ENCODE data around the gene CRAT.
"Not testable (repeated sequence)": the region's sequence is repeated elsewhere in the genome, so short reads cannot be mapped to it uniquely, and the experiment has no call there.

The CRAT gene

DNA sequence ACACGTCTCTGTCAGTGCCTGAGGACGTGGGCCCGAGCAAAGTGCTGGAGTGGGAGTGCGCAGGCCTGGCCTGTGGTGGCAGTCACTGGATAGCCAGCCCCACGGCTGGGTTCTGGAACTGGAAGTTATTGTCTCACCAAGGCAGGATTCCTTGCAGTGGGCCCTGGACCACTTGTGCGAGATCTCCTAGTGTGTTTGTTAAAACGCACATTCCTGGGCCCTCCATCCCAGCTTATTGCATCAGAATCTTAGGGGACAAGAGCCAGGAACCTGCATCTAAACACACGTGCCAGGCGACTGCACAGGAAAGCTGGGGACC, 27.5 kb upstream of the CRAT start:
- DNase-seq, result no peak

DNA sequence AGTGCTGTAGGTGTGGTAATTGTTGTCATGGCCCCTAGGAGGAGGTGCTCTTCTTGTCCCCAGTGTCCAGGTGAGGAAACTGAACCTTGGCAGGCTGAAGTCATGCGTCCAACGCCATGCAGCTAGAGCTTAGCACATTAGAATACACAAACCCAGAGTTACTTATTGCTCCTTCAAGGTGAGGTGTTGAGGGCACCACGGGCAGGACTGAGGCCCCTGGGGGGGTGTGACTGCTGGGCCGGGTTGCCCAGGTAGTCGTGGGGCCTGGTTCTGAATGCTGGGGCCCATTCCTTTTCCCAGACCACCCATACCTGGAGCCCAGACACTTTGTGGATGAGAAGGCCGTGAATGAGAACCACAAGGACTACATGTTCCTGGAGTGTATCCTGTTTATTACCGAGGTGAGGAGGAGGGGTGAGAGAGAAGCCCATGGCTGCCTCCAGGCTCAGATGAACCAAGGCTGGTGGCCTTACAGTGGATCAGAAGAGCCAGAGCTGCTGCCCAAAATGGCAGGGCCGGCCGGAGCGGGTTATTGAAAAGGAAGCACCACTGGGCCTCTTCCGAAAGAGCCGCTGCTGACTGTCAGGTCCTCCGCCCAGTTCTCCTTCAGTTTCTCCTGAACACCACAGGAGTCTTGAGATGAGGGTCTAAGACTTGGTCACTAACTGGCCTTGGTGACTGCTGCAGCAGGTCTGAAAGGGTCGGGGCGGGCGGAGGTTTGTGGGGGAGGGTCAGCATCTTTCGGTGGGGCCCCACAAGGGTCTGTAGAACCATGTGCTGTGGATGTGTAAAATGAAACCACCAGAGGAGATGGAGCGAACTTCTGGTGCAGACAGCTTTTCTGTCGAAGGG, 26.9 kb upstream of the CRAT start:
- DNase-seq, result no peak

DNA sequence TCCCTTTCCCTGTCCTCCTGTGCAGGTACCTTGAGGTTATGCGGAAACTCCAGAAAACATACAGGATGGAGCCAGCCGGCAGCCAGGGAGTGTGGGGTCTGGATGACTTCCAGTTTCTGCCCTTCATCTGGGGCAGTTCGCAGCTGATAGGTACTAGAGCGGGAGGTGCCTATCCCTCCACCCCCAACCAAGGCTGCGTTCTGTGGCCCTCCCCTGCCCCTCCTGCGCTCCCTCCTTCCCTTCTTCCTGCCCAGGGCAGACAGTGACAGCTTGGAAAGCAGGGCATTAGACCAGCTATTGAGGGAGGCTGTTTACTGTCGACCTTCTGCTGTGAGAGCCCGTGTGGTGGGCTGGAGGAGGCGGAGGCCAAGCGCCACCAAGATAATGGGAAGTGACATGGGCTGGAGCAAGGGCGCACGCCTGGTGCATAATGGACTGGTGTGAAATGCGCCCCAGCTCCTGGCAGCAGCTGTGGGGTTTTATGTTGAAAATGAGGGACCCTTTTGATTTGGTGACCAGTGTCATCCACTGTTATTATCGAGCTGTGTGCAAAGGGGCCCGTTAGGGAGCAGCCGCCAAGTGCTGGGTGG, 25.9 kb upstream of the CRAT start:
- no peak for DNase-seq

DNA sequence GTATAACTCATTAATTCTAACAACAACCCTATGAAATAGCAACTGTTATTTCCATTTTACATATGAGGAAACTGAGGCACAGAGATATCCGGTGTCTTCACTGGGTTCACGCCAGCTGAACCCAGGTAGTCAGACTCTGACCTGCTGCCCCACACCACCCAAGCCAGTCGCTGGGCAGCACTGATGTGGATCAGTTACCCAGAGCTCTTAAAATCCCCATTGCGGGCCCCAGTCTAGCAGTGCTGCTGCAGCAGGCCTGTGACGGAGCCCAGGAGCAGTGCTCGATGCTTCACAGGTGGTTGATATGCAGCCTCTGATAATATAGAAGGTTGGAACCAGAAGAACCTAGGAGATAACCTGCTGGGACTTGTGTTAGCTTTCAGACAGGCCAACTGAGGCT, 24.9 kb upstream of the CRAT start:
- no peak for DNase-seq

DNA sequence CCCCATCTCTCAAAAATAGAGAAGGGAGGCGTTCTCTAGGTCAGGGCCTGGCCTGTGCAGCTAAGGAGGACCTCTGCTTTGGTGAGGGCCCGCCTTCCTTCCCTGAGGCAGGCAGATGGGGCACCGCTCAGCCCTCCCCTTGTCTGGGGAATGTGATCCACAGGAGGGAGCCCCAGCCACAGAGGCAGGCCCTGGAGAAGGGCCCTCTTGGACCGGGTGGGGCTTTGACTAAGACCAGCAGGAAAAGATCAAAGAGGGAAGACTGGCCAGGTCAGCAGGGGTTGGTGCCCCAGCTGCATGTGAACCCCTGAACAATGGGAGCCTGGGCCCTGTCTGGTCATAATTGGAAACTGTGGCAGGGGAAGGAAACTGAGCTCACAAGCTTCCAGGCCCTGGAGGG, 22.5 kb upstream of the CRAT start:
- DNase-seq, result no peak

DNA sequence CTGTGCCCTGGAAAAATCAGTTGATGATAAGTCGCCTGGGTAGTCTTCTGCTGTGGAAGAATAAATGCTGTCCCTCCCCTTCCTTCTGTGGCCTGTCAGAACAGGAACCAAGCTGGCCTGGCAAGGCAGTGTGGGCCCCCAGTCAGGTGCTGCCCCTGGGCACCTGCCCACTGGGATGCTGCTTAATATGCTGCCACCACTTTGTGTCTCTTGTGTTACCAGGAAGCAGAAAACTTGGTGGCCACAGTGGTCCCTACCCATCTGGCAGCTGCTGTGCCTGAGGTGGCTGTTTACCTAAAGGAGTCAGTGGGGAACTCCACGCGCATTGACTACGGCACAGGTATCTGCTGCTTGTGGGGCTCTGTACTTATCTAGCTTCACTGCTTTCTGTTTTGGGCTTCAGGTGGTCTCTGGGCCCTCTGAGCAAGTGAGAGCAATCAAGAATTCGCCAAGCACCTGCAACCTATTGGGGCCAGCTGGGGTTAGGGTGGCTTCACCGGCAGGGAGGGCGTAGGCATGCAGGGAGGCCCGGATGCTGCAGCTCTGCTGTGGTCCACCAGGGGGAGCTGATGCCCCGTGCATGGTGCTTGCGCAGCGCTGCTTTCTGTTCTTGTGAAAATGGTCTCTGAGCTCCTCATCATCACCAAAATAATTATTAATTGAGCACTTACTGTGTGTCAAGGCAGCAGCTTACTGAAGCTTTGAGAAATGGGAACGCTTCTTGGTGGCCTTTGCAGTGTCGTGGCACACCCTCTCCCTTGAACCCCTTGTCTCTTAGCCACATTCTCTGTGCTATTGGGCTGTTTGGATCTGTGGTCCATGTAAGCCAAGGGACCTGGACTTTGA, 20.9 kb upstream of the CRAT start:
- peak; percentile 86 for DNase-seq

DNA sequence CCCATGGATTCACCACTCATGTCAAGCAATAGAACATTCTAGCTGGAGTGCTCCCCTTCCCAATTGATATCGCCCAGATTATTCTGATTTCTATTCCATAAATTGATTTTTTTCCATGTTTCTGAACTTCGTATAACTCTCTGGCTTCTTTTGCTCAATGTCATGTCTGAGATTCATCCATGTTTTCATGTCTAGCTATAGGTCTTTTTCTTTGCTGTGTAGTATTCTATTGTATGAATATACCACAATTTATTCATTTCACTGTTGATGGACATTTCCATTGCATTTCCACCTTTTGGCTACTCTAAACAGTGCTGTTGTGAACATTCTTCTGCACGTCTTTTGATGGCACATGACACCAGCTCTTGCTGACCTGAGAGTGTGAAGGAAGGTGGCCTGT, 20.2 kb upstream of the CRAT start:
- no peak for DNase-seq

DNA sequence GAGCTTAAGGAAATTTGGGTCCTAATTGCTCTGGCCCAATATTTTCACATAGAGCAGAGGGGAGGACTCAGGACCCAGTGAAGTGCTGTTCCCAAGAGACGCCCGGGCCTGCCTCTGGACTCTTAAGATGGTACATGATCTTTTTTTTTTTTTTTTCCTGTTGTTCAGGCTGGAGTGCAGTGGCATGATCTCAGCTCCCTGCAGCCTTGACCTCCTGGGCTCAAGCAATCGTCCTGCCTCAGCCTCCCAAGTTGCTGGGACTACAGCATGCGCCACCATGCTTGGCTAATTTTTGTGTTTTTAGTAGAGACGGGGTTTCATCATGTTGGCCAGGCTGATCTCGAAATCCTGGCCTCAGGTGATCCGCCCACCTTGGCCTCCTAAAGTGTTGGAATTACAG, 19.7 kb upstream of the CRAT start:
- not testable (repeated sequence) for DNase-seq

DNA sequence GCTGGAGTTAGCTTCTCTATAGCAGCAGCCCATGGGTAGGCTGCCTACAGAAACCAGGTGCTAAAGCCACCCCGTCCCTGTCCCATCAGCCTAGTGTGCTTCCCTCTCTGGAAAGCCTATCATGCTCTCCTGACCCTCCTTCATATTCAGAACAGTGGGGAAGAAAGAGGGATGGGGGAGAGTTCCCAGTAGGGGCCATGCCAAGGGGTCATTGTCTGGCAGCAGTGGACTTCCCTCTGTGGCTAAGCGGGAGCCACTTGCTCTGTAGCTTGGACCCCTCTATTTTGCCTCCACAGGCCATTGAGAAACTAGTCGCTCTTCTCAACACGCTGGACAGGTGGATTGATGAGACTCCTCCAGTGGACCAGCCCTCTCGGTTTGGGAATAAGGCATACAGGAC, 18.1 kb upstream of the CRAT start:
- DNase-seq, result no peak

DNA sequence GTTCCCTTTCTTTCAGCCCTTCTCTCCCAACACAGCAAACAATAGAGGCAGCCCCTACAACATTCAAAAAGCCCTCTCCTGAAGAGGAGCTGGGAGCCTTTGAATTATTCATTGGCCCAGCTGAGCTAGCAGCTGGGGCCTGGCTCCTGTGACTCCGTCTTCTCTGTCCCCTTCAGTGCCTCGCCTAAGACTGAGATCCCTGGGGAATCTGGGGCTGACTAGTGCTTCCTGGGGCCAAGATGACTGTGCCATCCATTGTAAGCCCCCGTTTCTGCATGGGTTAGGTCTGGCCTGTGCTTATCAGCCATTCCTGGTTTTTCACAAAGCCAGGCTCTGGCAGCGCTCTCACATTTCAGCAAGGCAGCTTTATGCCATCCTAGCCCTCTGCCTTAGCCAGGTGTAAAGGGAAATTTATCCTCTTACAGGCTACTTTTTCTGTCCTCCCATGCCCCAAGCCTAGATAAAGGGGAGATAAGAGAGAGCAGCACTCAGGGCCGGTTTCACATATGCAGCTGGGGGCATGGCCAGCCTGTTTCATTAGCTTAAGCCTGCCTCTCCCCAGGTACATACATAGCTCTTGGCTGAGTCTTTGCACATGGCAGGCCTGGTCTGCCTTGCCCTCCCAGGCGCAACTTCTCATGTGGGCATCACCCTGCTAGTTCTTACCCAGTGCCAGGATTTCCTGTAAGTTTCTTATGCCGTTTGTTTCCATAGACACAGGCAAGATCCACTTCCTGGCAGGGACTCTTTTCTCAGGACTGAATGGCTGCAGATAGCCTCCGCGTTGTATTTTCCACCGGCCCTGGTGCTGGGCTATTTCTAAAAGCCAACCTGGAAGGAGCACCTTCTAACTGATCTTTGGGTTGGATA, 16.4 kb upstream of the CRAT start:
- no peak for DNase-seq

DNA sequence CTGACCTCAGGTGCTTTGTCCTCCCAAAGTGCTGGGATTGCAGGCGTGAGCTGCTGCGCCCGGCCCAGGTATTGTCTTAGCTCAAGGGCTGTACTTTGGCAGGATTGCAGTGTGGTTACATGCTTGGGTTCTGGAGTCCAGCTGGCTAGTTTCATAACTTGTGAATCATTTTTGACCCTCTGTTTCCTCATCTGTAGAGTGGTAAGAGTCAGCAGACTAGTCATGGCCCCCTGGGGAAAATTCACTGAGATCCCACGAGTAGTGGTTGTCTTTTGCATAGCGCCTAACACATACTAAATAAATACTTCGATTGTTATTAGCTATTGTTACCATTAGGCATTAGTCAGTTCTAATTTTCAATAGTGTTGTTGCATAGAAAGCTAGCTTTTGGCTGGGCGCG, 14.9 kb upstream of the CRAT start:
- no peak for DNase-seq

DNA sequence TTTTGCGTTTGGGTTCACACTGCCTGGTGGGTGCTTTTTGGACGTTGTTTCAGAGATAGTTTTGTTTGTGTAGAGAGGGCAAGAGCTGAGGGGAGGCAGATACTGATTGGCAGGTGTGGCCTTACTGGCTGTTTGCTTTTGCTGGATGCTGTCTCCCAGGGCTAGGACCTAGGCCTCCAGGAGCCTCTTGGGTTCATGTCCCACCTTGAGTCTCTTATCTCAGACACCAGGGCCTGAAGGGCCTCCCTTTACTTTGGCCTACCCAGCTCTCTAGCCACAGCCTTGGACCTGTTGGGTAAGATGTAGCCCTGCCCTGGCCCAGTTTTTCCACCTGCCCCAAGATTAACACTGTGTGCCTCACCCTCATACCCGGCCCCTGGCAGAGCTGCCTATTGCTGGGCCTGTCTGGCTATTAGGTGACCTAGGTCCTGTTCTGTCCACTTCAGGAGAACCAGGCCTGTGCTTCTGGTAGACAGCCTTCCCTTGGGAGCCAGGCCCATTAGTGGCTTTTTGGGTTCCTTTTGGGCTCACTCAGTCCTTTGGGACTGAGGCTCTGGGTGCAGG, 14.0 kb upstream of the CRAT start:
- DNase-seq, result no peak

DNA sequence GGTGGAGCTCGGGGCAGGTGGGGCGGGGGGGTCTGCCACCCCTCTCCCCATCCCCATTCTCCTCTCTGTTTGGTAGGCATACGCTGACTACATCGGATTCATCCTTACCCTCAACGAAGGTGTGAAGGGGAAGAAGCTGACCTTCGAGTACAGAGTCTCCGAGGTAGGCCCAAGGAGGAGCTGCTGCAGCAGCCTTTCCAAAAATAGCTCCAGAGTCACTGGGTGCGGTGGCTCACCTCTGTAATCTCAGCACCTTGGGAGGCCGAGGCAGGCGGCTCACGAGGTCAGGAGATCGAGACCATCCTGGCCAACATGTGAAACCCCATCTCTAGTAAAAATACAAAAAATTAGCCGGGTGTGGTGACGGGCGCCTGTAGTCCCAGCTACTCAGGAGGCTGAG, 12.4 kb upstream of the CRAT start:
- not testable (repeated sequence) for DNase-seq

DNA sequence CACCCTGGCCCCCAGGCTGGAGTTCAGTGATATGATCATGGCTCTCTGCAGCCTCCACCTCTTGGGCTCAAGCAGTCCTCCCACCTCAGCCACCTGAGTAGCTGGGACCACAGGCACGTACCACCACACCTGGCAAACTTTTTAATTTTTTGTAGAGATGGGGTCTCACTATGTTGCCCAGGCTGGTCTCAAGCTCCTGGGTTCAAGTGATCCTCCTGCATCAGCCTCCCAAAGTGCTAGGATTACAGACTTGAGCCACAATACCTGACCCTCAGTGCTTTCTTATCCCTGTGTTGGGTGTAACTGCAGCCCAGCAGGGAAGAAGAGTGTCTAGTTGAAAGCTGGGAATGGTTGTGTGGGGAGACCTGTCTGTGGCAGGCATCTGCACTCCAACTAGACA, 11.5 kb upstream of the CRAT start:
- no peak for DNase-seq

DNA sequence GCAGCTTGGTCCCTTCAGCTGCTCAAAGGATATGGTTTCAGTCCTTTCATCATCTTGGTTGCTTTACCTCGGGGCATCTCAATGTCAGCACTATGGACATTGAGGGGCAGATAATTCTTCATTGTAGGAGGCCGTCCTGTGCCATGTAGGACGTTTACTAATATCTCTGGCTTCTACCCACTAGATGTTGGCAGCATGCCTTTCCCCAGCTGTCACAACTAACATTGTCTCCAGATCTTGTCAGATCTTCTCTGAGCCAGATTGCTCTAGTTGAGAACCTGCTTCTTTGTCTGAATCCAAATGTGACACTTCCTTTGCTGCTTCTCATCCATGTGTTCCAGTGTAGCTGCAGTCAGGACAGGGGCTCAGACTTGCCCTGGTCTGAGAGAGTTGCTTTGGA, 10.9 kb upstream of the CRAT start:
- no peak for DNase-seq

DNA sequence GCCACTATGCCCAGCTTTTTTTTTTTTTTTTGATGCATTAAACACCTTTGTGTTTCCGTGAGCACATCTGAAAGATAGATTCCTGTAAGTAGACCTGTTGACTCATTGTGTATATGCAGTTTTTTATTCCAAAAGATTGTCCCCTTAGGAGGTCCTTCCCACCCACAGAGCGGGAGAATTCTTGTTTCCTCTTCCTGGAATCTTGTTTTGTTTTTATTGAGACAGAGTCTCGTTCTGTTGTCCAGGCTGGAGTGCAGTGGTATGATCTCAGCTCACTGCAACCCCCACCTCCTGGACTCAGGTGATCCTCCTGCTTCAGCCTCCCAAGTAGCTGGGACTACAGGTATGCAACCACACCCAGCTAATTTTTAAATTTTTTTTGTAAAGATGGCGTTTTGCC, 8.2 kb upstream of the CRAT start:
- no peak for DNase-seq

DNA sequence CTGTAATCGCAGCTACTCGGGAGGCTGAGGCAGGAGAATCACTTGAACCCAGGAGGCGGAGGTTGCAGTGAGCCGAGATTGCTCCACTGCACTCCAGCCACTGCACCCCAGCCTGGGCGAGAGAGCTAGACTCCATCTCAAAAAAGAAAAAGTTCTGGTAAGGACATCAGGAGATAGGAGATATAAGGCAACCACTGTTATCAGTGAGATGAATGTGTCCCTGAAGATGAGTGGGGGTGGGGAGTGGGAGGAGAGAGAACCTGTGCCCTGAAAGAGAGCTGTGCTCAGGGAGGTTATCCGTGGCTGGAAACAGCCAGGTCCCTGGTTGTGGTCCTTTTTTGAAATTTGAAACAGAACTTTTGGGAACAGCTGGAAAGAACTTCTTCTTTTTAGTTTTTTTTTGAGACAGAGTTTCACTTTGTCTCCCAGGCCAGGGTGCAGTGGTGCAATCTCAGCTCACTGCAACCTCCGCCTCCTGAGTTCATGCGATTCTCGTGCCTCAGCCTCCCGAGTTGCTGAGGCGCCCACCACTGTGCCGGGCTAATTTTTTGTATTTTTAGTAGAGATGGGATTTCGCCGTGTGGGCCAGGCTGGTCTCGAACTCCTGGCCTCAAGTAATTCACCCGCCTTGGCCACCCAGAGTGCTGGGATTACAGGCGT, 3.2 kb upstream of the CRAT start:
- no peak for DNase-seq

DNA sequence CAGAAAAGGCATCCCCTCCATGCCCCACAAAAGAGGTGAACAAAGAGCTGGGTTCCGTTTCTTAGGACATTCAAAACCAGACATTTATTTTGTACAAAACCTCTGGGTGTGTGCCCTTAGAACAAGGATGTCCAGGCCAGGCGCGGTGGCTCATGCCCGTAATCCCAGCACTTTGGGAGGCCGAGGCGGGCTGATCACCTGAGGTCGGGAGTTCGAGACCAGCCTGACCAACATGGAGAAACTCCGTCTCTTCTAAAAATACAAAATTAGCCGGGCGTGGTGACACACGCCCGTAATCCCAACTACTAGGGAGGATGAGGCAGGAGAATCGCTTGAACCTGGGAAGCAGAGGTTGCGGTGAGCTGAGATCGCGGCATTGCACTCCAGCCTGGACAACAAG, 1.9 kb upstream of the CRAT start:
- DNase-seq, result not testable (repeated sequence)

DNA sequence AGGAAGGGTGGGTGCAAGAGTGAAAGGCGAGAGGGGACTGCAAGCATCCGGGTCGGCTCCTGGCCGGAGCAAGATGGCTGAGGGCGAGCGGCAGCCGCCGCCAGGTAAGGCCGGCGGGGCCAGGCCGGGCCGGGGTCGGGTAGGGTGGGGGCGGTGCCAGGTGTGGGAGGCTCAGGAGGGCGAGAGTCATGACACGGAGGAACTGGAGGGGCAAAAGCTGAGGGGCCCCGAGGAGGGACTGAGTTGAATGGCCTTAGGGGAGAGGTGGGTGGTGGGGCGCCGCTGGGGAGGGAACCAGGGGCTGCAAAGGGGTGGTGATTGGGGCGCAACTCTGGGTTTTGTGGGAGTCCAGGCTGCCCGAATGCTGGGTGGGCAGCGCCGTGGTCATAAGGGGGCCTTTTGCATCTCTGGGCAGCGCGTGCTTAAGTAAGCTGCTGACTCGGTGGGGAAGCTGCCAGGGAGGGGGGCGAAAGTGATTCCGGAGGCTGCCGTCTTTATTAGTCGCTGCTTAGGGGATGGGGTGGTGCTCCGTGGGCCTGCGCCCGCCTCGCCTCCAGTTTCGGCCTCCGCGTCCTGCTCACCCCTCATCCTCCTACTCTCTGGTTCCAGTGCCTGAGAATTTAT, 1.0 kb upstream of the CRAT start:
- DNase-seq, result peak; percentile 33

DNA sequence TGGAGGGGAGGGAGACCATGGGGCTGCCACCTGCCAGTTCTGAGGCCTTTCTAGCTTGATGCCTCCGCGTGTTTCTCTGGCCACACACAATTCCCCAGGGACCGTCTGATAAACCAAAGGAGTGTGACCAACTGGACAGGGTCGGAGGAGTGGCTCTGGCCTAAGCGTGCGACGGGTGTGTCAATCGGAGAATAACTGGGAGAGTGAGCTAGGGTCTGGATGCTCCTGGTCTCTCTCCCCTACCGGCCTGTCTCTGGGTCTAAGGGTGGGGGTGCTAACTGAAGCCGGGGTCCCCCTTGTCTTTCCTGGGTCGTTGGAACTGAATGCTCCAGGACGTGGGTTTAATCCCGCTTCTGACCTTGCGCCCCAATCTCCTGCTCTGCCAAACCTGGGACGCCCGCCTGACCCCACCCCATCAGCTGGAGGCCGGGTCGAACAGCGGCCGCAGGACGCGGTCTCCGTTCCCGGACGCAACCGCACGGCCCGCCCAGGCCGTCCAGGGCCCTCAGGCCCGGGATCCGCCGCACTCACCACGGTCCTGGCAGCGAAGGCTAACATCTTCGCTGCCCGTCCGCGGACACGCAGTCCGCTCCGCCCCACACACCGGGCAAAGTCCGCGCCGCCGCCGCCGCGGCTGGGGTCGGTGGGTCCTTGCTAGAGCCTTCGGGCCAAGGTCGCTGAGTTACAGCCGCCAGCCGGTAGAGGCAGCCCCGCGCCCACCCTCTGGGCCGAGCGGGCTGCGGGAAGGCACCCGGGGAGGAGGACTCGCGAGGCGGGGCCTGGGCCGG, 447 bp downstream of the CRAT start:
- DNase-seq, result no peak

DNA sequence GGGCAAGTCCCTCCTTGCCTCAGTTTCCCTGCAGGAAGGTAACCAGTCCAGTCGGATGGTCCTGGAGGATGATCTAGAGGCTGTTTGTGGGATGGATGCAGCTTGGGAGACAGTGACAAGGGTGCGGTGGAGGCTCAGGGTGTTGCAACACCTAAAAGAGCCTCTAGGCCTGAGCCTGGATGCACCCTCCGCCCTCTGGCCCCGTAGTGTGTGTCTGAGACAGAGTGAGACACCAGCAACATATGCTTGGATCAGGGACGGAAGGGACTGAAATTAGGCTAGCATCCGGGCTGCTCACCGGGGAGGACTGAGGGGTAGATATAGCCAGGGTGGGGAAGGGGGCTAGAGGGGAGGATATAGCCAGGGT, 1.1 kb downstream of the CRAT start:
- peak; percentile 28 for DNase-seq

All from activated naive CD4-positive, alpha-beta T cell treated with anti-CD3 and anti-CD28 coated beads, Interleukin-2, amount 50 U/mL, for 16 hours (primary cell).